CD4-positive, alpha-beta memory T cell (primary cell): Measurements from ENCODE around the gene PER1. TPM values are rescaled to one million over a fixed set of nuclear protein-coding genes. Genes with fewer than 3 reads are reported as not detected.

Source experiments
- CTCF ChIA-PET: fragments of 350-600 bp; sonication (Branson Sonifier 250); formaldehyde crosslinking; loops from one replicate; lab custom pipeline; 2021; ENCODE audit warnings: inconsistent platforms; ENCODE audit not compliant: partially characterized antibody; lab: Charles Lee
- POLR2A ChIA-PET: fragments of 350-600 bp; sonication (Branson Sonifier 250); formaldehyde crosslinking; loops from one replicate; lab custom pipeline; 2021; ENCODE audit not compliant: partially characterized antibody; lab: Charles Lee
- DNase-seq, 5 donors: peaks; one replicate each; pipeline versions ENCODE4 v3.0.0 to v3.0.0-alpha.2; 2020 to 2022; ENCODE audit warnings: mixed read lengths in 1 of 5
- H3K27ac ChIP-seq: one replicate; pipeline ENCODE4 v1.7.0; 2013; ENCODE audit warnings: low read depth, low read length
- H3K27me3 ChIP-seq: 2 replicates; pipeline ENCODE4 v1.7.0; 2013; ENCODE audit warnings: mild to moderate bottlenecking, low read length, moderate library complexity; ENCODE audit not compliant: insufficient read depth
- H3K36me3 ChIP-seq: 2 replicates; pipeline ENCODE4 v1.7.0; 2013; ENCODE audit warnings: mild to moderate bottlenecking, low read length, moderate library complexity; ENCODE audit not compliant: insufficient read depth
- H3K4me1 ChIP-seq: 2 replicates; pipeline ENCODE4 v1.7.0; 2013; ENCODE audit warnings: mild to moderate bottlenecking, low read length, moderate library complexity; ENCODE audit not compliant: insufficient read depth
- H3K4me3 ChIP-seq, 2 donors: one replicate each; pipeline ENCODE4 v1.7.0; 2013; ENCODE audit warnings: low read length in 2 of 2, mild to moderate bottlenecking in 1 of 2
- H3K9me3 ChIP-seq, 2 donors: one replicate each; pipeline ENCODE4 v1.7.0; 2013; ENCODE audit warnings: low read length in 2 of 2, control low read depth in 1 of 2; ENCODE audit not compliant: control insufficient read depth in 1 of 2
- H3K27ac Mint-ChIP-seq, 7 donors: one replicate each; pipeline ENCODE4 v1.8.0; 2020 to 2021; ENCODE audit warnings: mixed read lengths in 7 of 7, mild to moderate bottlenecking in 6 of 7, inconsistent platforms in 3 of 7, moderate library complexity in 3 of 7
- H3K27me3 Mint-ChIP-seq, 2 donors: one replicate each; pipeline ENCODE4 v1.8.0; 2020 to 2021; ENCODE audit warnings: mixed read lengths in 2 of 2
- H3K36me3 Mint-ChIP-seq, 2 donors: one replicate each; pipeline ENCODE4 v1.8.0; 2020 to 2021; ENCODE audit warnings: mixed read lengths in 2 of 2, inconsistent platforms in 1 of 2, mild to moderate bottlenecking in 1 of 2
- H3K4me1 Mint-ChIP-seq, 4 donors: one replicate each; pipeline ENCODE4 v1.8.0; 2020 to 2021; ENCODE audit warnings: mixed read lengths in 4 of 4, mild to moderate bottlenecking in 1 of 4
- H3K4me3 Mint-ChIP-seq, 8 donors: one replicate each; pipeline ENCODE4 v1.8.0; 2020 to 2021; ENCODE audit warnings: mixed read lengths in 8 of 8, mild to moderate bottlenecking in 7 of 8, moderate library complexity in 6 of 8, inconsistent platforms in 3 of 8
- H3K9me3 Mint-ChIP-seq, 8 donors: one replicate each; pipeline ENCODE4 v1.8.0; 2020 to 2021; ENCODE audit warnings: mixed read lengths in 8 of 8, mild to moderate bottlenecking in 5 of 8, inconsistent platforms in 3 of 8, moderate library complexity in 1 of 8
- intact Hi-C: fragments of 100-400 bp; cut with micrococcal nuclease; formaldehyde crosslinking; loops from one replicate; pipeline ENCODE4 v1.15.1; 2023
- polyA plus RNA-seq, 2 donors: library from polyadenylated mRNA; unstranded; fragments of 300-500 nt; fragmentation: Illumina TruSeq; gene quantifications; one replicate each; pipeline ENCODE4 v1.2.3, GENCODE V29; 2021
- total RNA-seq, 2 experiments: library from RNA; stranded (reverse); gene quantifications; one replicate each; pipeline ENCODE4 v1.2.3, GENCODE V29; 2021

The PER1 gene
- total and polyA plus RNA-seq, 4 experiments from 2014 or later: 3.7 to 79.4 (median 48.7) TPM

GRCh38 chr17:8189041-8189710, 37.0 kb upstream of the PER1 start:
- peaks cover 9 to 18% (median 13%) of the 10 kb centered on the region in 4 donors for H3K4me1 Mint-ChIP-seq
- H3K36me3 ChIP-seq: no peaks in the 10 kb centered on the region
- H3K27me3 Mint-ChIP-seq: no peaks in the 10 kb centered on the region
- DNase-seq: peak; percentile 32 to 59 (median 34)
- peak overlapping the region in 2 of 8 donors; percentile 90 to 92 for H3K4me3 Mint-ChIP-seq
- intact Hi-C loops: no loop called here
- peak overlapping the region in 4 of 7 donors; percentile 30 to 91 (median 73) for H3K27ac Mint-ChIP-seq
- no peaks in the 10 kb centered on the region for H3K9me3 Mint-ChIP-seq
- H3K4me3 ChIP-seq: peak overlapping the region; percentile 76 to 100
- peak overlapping the region; percentile 82 for H3K27ac ChIP-seq
- no peaks in the 10 kb centered on the region for H3K27me3 ChIP-seq
- peaks cover 44% of the 10 kb centered on the region for H3K4me1 ChIP-seq
- POLR2A ChIA-PET: interaction anchor here (0.7 to 26.2 kb wide), 17 partner anchors 10 to 106 kb away, joined by 3 to 1074 read pairs (median 48); partner anchors contain the start of genes ALOXE3, AURKB, CTC1 and HES7
- H3K9me3 ChIP-seq: no peaks in the 10 kb centered on the region
- H3K36me3 Mint-ChIP-seq: peaks cover 0 to 4% of the 10 kb centered on the region in 2 donors
- CTCF ChIA-PET: interaction anchor here (1.0 to 5.9 kb wide), 13 partner anchors 10 to 111 kb away, joined by 3 to 72 read pairs (median 4); partner anchors contain the start of genes ALOXE3 and CTC1

- intact Hi-C loops: no loop called here
- Histone ChIP-seq H3K36me3 (no peaks in the 10 kb centered on the region), H3K9me3 (no peaks in the 10 kb centered on the region), H3K4me1 (peaks cover 44% of the 10 kb centered on the region), H3K27ac (peak overlapping the region; percentile 82), H3K27me3 (no peaks in the 10 kb centered on the region), H3K4me3 (peak overlapping the region; percentile 76 to 100)
- ChIA-PET POLR2A (interaction anchor here (0.7 to 26.2 kb wide), 15 partner anchors 11 to 107 kb away, joined by 3 to 1074 read pairs (median 54); partner anchors contain the start of genes ALOXE3, AURKB, CTC1 and HES7), CTCF (interaction anchor here (0.7 to 5.9 kb wide), 14 partner anchors 11 to 112 kb away, joined by 3 to 72 read pairs (median 4); partner anchors contain the start of gene ALOXE3)
- Mint-ChIP-seq H3K27ac (no peak overlapping the region), H3K4me3 (no peak overlapping the region), H3K9me3 (no peaks in the 10 kb centered on the region), H3K4me1 (peaks cover 13 to 23% (median 17%) of the 10 kb centered on the region in 4 donors), H3K36me3 (peaks cover 0 to 4% of the 10 kb centered on the region in 2 donors), H3K27me3 (no peaks in the 10 kb centered on the region)
- peak in 4 of 5 donors; percentile 17 to 56 (median 20) for DNase-seq
Measured at GRCh38 chr17:8188263-8188839, 36.1 kb upstream of the PER1 start.

- intact Hi-C loops: loop anchor here (1.0 to 2.0 kb wide), 6 partner anchors 23 to 195 kb away; partner anchors contain the start of genes AURKB and RPL26
- no peaks in the 10 kb centered on the region for H3K9me3 Mint-ChIP-seq
- peaks cover 37% of the 10 kb centered on the region for H3K4me1 ChIP-seq
- ChIA-PET POLR2A (interaction anchor here (0.7 to 26.2 kb wide), 17 partner anchors 11 to 330 kb away, joined by 3 to 1074 read pairs (median 48); partner anchors contain the start of genes ALOXE3, AURKB, CTC1 and HES7), CTCF (interaction anchor here (0.6 to 5.9 kb wide), 18 partner anchors 10 to 113 kb away, joined by 3 to 72 read pairs (median 4); partner anchors contain the start of genes ALOXE3 and CTC1)
- H3K27me3 Mint-ChIP-seq: no peaks in the 10 kb centered on the region
- DNase-seq: peak; percentile 90 to 94 (median 91)
- H3K27ac Mint-ChIP-seq: no peak overlapping the region
- peaks cover 14 to 23% (median 17%) of the 10 kb centered on the region in 4 donors for H3K4me1 Mint-ChIP-seq
- H3K36me3 Mint-ChIP-seq: peaks cover 0 to 4% of the 10 kb centered on the region in 2 donors
- peak overlapping the region; percentile 90 to 100 for H3K4me3 ChIP-seq
- H3K9me3 ChIP-seq: no peaks in the 10 kb centered on the region
- H3K36me3 ChIP-seq: no peaks in the 10 kb centered on the region
- H3K27ac ChIP-seq: peak overlapping the region; percentile 82
- H3K27me3 ChIP-seq: no peaks in the 10 kb centered on the region
- no peak overlapping the region for H3K4me3 Mint-ChIP-seq
Measured at GRCh38 chr17:8187517-8188262, 35.5 kb upstream of the PER1 start.

GRCh38 chr17:8186787-8187516, 34.7 kb upstream of the PER1 start:
- POLR2A ChIA-PET: interaction anchor here (0.7 to 26.2 kb wide), 17 partner anchors 10 to 330 kb away, joined by 3 to 1074 read pairs (median 48); partner anchors contain the start of genes ALOXE3, AURKB, CTC1 and HES7
- Histone ChIP-seq H3K36me3 (no peaks in the 10 kb centered on the region), H3K27ac (peak overlapping the region; percentile 82), H3K27me3 (no peaks in the 10 kb centered on the region), H3K4me3 (peak overlapping the region; percentile 90 to 100), H3K9me3 (no peaks in the 10 kb centered on the region), H3K4me1 (peaks cover 30% of the 10 kb centered on the region)
- intact Hi-C loops: loop anchor here (1.0 to 2.0 kb wide), 10 partner anchors 11 to 196 kb away; partner anchors contain the start of genes AURKB, RPL26 and TMEM107
- peak; percentile 90 to 92 (median 91) for DNase-seq
- Mint-ChIP-seq H3K27me3 (no peaks in the 10 kb centered on the region), H3K36me3 (peaks cover 0 to 4% of the 10 kb centered on the region in 2 donors), H3K4me1 (peaks cover 16 to 26% (median 17%) of the 10 kb centered on the region in 4 donors), H3K4me3 (no peak overlapping the region), H3K27ac (no peak overlapping the region), H3K9me3 (no peaks in the 10 kb centered on the region)
- CTCF ChIA-PET: interaction anchor here (0.6 to 5.9 kb wide), 17 partner anchors 11 to 114 kb away, joined by 3 to 72 read pairs (median 4); partner anchors contain the start of genes ALOXE3, CTC1 and HES7

GRCh38 chr17:8186446-8186786, 34.2 kb upstream of the PER1 start:
- H3K4me3 ChIP-seq: peak overlapping the region; percentile 90 to 100
- H3K27ac Mint-ChIP-seq: no peak overlapping the region
- peaks cover 0 to 4% of the 10 kb centered on the region in 2 donors for H3K36me3 Mint-ChIP-seq
- no peaks in the 10 kb centered on the region for H3K36me3 ChIP-seq
- H3K4me1 Mint-ChIP-seq: peaks cover 17 to 29% (median 17%) of the 10 kb centered on the region in 4 donors
- intact Hi-C loops: loop anchor here (1.0 to 2.0 kb wide), 5 partner anchors 10 to 196 kb away; partner anchors contain the start of genes RPL26 and TMEM107
- H3K4me3 Mint-ChIP-seq: no peak overlapping the region
- peak overlapping the region; percentile 82 for H3K27ac ChIP-seq
- H3K9me3 ChIP-seq: no peaks in the 10 kb centered on the region
- no peaks in the 10 kb centered on the region for H3K9me3 Mint-ChIP-seq
- DNase-seq: no peak
- ChIA-PET CTCF (interaction anchor here (0.8 to 5.9 kb wide), 13 partner anchors 22 to 114 kb away, joined by 3 to 72 read pairs (median 11); partner anchors contain the start of genes ALOXE3, AURKB and HES7), POLR2A (interaction anchor here (0.7 to 26.2 kb wide), 17 partner anchors 10 to 114 kb away, joined by 3 to 1074 read pairs (median 48); partner anchors contain the start of genes ALOXE3, AURKB, CTC1 and HES7)
- H3K4me1 ChIP-seq: peaks cover 24% of the 10 kb centered on the region
- H3K27me3 ChIP-seq: no peaks in the 10 kb centered on the region
- H3K27me3 Mint-ChIP-seq: no peaks in the 10 kb centered on the region
